Gastrocnemius medialis (tissue), 4 donors: ENCODE data around the gene VIT.

ENCODE experiments used
- POLR2A ChIP-seq, 2 donors: fragments of 450-650 bp; IDR thresholded peaks; one replicate each; pipeline ENCODE4 v1.6.1; 2017; ENCODE audit warnings: antibody characterized with exemption in 2 of 2, mild to moderate bottlenecking in 2 of 2, moderate library complexity in 2 of 2
- TF ChIP-seq, protein P1 (sequence below), 5 experiments: fragments of 450-650 bp in 3 of 5; fragments of 200-600 bp in 2 of 5; sonication (generic) in 2 of 5; IDR thresholded peaks in 4 of 5; conservative IDR thresholded peaks in 1 of 5; 1 replicate in 4 of 5; 2 replicates in 1 of 5; pipeline ENCODE4 v1.5.1; 2016 to 2019; ENCODE audit warnings: antibody characterized with exemption in 5 of 5, mild to moderate bottlenecking in 3 of 5, moderate library complexity in 3 of 5

DNA sequence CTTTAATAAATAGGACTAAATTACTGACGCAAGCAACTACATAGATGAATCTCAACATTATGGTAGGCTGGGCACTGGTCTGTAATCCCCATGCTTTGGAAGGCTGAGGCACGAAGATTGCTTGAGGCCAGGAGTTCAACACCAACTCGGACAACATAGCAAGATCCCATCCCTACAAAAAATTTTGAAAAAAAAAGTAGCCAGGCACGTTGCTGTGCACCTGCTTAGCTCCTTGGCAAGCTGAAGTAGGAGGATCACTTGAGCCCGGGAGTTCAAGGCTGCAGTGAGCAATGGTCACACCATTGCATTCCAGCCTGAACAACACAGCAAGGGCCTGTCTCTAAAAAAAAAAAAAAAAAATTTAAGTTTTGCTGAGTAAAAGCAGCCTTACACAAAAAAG, 43.4 kb upstream of the VIT start:
- TF ChIP-seq, protein P1, sequence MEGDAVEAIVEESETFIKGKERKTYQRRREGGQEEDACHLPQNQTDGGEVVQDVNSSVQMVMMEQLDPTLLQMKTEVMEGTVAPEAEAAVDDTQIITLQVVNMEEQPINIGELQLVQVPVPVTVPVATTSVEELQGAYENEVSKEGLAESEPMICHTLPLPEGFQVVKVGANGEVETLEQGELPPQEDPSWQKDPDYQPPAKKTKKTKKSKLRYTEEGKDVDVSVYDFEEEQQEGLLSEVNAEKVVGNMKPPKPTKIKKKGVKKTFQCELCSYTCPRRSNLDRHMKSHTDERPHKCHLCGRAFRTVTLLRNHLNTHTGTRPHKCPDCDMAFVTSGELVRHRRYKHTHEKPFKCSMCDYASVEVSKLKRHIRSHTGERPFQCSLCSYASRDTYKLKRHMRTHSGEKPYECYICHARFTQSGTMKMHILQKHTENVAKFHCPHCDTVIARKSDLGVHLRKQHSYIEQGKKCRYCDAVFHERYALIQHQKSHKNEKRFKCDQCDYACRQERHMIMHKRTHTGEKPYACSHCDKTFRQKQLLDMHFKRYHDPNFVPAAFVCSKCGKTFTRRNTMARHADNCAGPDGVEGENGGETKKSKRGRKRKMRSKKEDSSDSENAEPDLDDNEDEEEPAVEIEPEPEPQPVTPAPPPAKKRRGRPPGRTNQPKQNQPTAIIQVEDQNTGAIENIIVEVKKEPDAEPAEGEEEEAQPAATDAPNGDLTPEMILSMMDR (IDR thresholded peaks at IDR 0.05 in 4 of 5, conservative IDR thresholded peaks at IDR 0.05 in 1 of 5) = no peak
- no peak for TF ChIP-seq POLR2A (IDR thresholded peaks at IDR 0.05)
